NT2/D1 (cell line): Measurements from ENCODE around the gene IL6ST.
A peak's percentile ranks its signal among the peaks of the same experiment; 100 is the strongest.
"Not testable (repeated sequence)": the region's sequence is repeated elsewhere in the genome, so short reads cannot be mapped to it uniquely, and the experiment has no call there.

Experiments used
- DNase-seq: peaks from one replicate; pipeline ENCODE4 v3.0.0-alpha.2; 2011; ENCODE audit warnings: low read depth, low spot score
- H3K27me3 ChIP-seq: 2 replicates; pipeline ENCODE4 v1.6.0; 2011; ENCODE audit warnings: mild to moderate bottlenecking; ENCODE audit not compliant: insufficient read length, insufficient read depth
- H3K36me3 ChIP-seq: 2 replicates; pipeline ENCODE4 v1.6.1; 2011; ENCODE audit warnings: mild to moderate bottlenecking, low read length, mixed read lengths; ENCODE audit not compliant: insufficient read depth, insufficient read length
- H3K4me1 ChIP-seq: 2 replicates; pipeline ENCODE4 v1.5.1; 2011; ENCODE audit not compliant: insufficient read depth, insufficient read length
- H3K4me3 ChIP-seq: 2 replicates; pipeline ENCODE4 v1.5.1; 2011; ENCODE audit warnings: low read depth; ENCODE audit not compliant: insufficient read length
- H3K9ac ChIP-seq: 2 replicates; pipeline ENCODE4 v1.6.0; 2011; ENCODE audit warnings: low read depth; ENCODE audit not compliant: insufficient read length
- H3K9me3 ChIP-seq: 2 replicates; pipeline ENCODE4 v1.5.1; 2011; ENCODE audit warnings: mild to moderate bottlenecking, low read length; ENCODE audit not compliant: insufficient read depth
- SUZ12 ChIP-seq: IDR thresholded peaks from 2 replicates; pipeline ENCODE4 v1.6.1; 2011; ENCODE audit not compliant: insufficient read length, insufficient read depth; ENCODE audit errors: extremely low read depth
- YY1 ChIP-seq: IDR thresholded peaks from 2 replicates; pipeline ENCODE4 v1.6.1; 2011; ENCODE audit not compliant: insufficient read length, insufficient read depth
- ZNF274 ChIP-seq: IDR thresholded peaks from 2 replicates; pipeline ENCODE4 v1.6.1; 2011; ENCODE audit warnings: mild to moderate bottlenecking, low read depth, low read length

IL6ST gene

GRCh38 chr5:56003179-56003578 is 8.4 kb upstream of the IL6ST start:
- no peak overlapping the region for H3K9ac ChIP-seq
- H3K9me3 ChIP-seq: 0 out of 2 replicates have a peak, but pooled peaks cover 6% of the 10 kb centered on the region

GRCh38 chr5:56002303-56002702 is 7.5 kb upstream of the IL6ST start:
- Histone ChIP-seq H3K4me1 (no peaks in the 10 kb centered on the region), H3K9me3 (0 out of 2 replicates have a peak, but pooled peaks cover 6% of the 10 kb centered on the region), H3K4me3 (no peak overlapping the region), H3K9ac (no peak overlapping the region), H3K36me3 (no peaks in the 10 kb centered on the region), H3K27me3 (no peaks in the 10 kb centered on the region)
- TF ChIP-seq SUZ12: no peak
- no peak for TF ChIP-seq YY1
- no peak for TF ChIP-seq ZNF274
- DNase-seq: no peak

More at GRCh38 chr5:56003179-56003578, 8.4 kb upstream of the IL6ST start:
- no peak for TF ChIP-seq ZNF274
- DNase-seq: no peak
- H3K27me3 ChIP-seq: no peaks in the 10 kb centered on the region
- no peaks in the 10 kb centered on the region for H3K36me3 ChIP-seq
- H3K4me3 ChIP-seq: no peak overlapping the region
- no peaks in the 10 kb centered on the region for H3K4me1 ChIP-seq

- H3K36me3 ChIP-seq, H3K27me3 ChIP-seq, H3K4me3 ChIP-seq, H3K9me3 ChIP-seq, H3K4me1 ChIP-seq, DNase-seq, H3K9ac ChIP-seq: not testable (repeated sequence)
Observed at GRCh38 chr5:56000221-56000620, 5.5 kb upstream of the IL6ST start.

GRCh38 chr5:55998966-55999365 is 4.2 kb upstream of the IL6ST start:
- DNase-seq: no peak
- TF ChIP-seq SUZ12 (no peak), ZNF274 (no peak), YY1 (no peak)
- H3K9me3 ChIP-seq: 0 out of 2 replicates have a peak, but pooled peaks cover 6% of the 10 kb centered on the region
- no peaks in the 10 kb centered on the region for H3K4me1 ChIP-seq
- no peak overlapping the region for H3K9ac ChIP-seq
- no peaks in the 10 kb centered on the region for H3K27me3 ChIP-seq
- no peak overlapping the region for H3K4me3 ChIP-seq
- H3K36me3 ChIP-seq: no peaks in the 10 kb centered on the region

GRCh38 chr5:55997742-55998351 is 3.1 kb upstream of the IL6ST start:
- H3K9ac ChIP-seq: no peak overlapping the region
- no peak for TF ChIP-seq SUZ12
- no peak for TF ChIP-seq ZNF274
- 0 out of 2 replicates have a peak, but pooled peaks cover 5% of the 10 kb centered on the region for H3K9me3 ChIP-seq
- no peak for DNase-seq
- H3K27me3 ChIP-seq: no peaks in the 10 kb centered on the region
- no peaks in the 10 kb centered on the region for H3K4me1 ChIP-seq
- no peak overlapping the region for H3K4me3 ChIP-seq
- H3K36me3 ChIP-seq: no peaks in the 10 kb centered on the region

- DNase-seq: peak; percentile 88
- Histone ChIP-seq H3K9me3 (peaks cover 3% of the 10 kb centered on the region; the same call in 1 of the 2 replicates), H3K4me1 (no peaks in the 10 kb centered on the region), H3K9ac (peak overlapping the region; percentile 85), H3K4me3 (peak overlapping the region; percentile 82), H3K27me3 (no peaks in the 10 kb centered on the region), H3K36me3 (no peaks in the 10 kb centered on the region)
- no peak for TF ChIP-seq ZNF274
- no peak for TF ChIP-seq SUZ12
- no peak for TF ChIP-seq YY1
Observed at GRCh38 chr5:55994998-55995914, 493 bp upstream of the IL6ST start.

- H3K4me3 ChIP-seq: peak overlapping the region; percentile 82
- no peaks in the 10 kb centered on the region for H3K36me3 ChIP-seq
- H3K27me3 ChIP-seq: no peaks in the 10 kb centered on the region
- TF ChIP-seq SUZ12 (no peak), YY1 (no peak), ZNF274 (no peak)
- DNase-seq: no peak
- H3K9me3 ChIP-seq: peaks cover 3% of the 10 kb centered on the region; the same call in 1 of the 2 replicates
- H3K4me1 ChIP-seq: no peaks in the 10 kb centered on the region
- H3K9ac ChIP-seq: peak overlapping the region; percentile 85
Observed at GRCh38 chr5:55993731-55994494, 850 bp downstream of the IL6ST start.
